ENCODE measurements around the gene TBC1D8. TPM values are rescaled to one million over a fixed set of nuclear protein-coding genes. Genes with fewer than 3 reads are reported as not detected.

TBC1D8 gene
- total RNA-seq, 3 donors from 2014 or later (not counting 1 experiment from before 2014, with no cell fraction given) = 2.2 to 8.7 (median 5.1) TPM

GRCh38 chr2:101187131-101187530, 35.9 kb upstream of the TBC1D8 start:
- H3K4me1 ChIP-seq (ENCODE audit: control insufficient read depth, insufficient read depth, low read length) = peaks cover 4% of the 10 kb centered on the region
- no peak for TF ChIP-seq CTCF (IDR thresholded peaks at IDR 0.05)
- no peak overlapping the region for H3K27ac ChIP-seq (ENCODE audit: low read length)
- DNase-seq (no peak), ATAC-seq (no peak)
- H3K27me3 Mint-ChIP-seq (ENCODE audit: low read depth in 2 of 2) = no peaks in the 10 kb centered on the region
- WGBS (ENCODE audit: insufficient coverage) = 67% methylated on average over 1 of the region's 2 CpGs
- no peaks in the 10 kb centered on the region for H3K9me3 Mint-ChIP-seq
- H3K36me3 ChIP-seq (ENCODE audit: control insufficient read depth, insufficient read depth, low read length) = no peaks in the 10 kb centered on the region
- H3K36me3 Mint-ChIP-seq = no peaks in the 10 kb centered on the region
- no peaks in the 10 kb centered on the region for H3K27me3 ChIP-seq (ENCODE audit: control insufficient read depth, insufficient read depth, low read length)
- H3K4me3 Mint-ChIP-seq = no peak overlapping the region
- H3K4me1 Mint-ChIP-seq = no peaks in the 10 kb centered on the region
- peaks cover 10% of the 10 kb centered on the region for H3K9me3 ChIP-seq (ENCODE audit: control insufficient read depth, insufficient read depth, low read length)
- no peak overlapping the region for H3K4me3 ChIP-seq (ENCODE audit: low read length)
- intact Hi-C loops (cut with micrococcal nuclease) = no loop called here
- H3K27ac Mint-ChIP-seq = no peak overlapping the region

- DNase-seq (no peak), ATAC-seq (no peak)
- WGBS (ENCODE audit: insufficient coverage) = 96% methylated on average over 3 of the region's 3 CpGs
- no peaks in the 10 kb centered on the region for H3K4me1 Mint-ChIP-seq
- intact Hi-C loops (cut with micrococcal nuclease) = no loop called here
- no peak for TF ChIP-seq CTCF (IDR thresholded peaks at IDR 0.05)
- Histone ChIP-seq H3K9me3 (ENCODE audit: control insufficient read depth, insufficient read depth, low read length) (peaks cover 10% of the 10 kb centered on the region), H3K27me3 (ENCODE audit: control insufficient read depth, insufficient read depth, low read length) (no peaks in the 10 kb centered on the region), H3K4me1 (ENCODE audit: control insufficient read depth, insufficient read depth, low read length) (no peaks in the 10 kb centered on the region), H3K36me3 (ENCODE audit: control insufficient read depth, insufficient read depth, low read length) (no peaks in the 10 kb centered on the region), H3K27ac (ENCODE audit: low read length) (no peak overlapping the region), H3K4me3 (ENCODE audit: low read length) (no peak overlapping the region)
- H3K4me3 Mint-ChIP-seq = no peak overlapping the region
- H3K36me3 Mint-ChIP-seq = no peaks in the 10 kb centered on the region
- no peaks in the 10 kb centered on the region for H3K9me3 Mint-ChIP-seq
- no peaks in the 10 kb centered on the region for H3K27me3 Mint-ChIP-seq (ENCODE audit: low read depth in 2 of 2)
- no peak overlapping the region for H3K27ac Mint-ChIP-seq
Measured at GRCh38 chr2:101185656-101186055, 34.5 kb upstream of the TBC1D8 start.

- intact Hi-C loops (cut with micrococcal nuclease) = no loop called here
- Mint-ChIP-seq H3K36me3 (no peaks in the 10 kb centered on the region), H3K9me3 (no peaks in the 10 kb centered on the region), H3K27me3 (ENCODE audit: low read depth in 2 of 2) (no peaks in the 10 kb centered on the region), H3K4me3 (no peak overlapping the region), H3K27ac (no peak overlapping the region), H3K4me1 (no peaks in the 10 kb centered on the region)
- 88% methylated on average over 4 of the region's 4 CpGs for WGBS (ENCODE audit: insufficient coverage)
- Histone ChIP-seq H3K9me3 (ENCODE audit: control insufficient read depth, insufficient read depth, low read length) (peaks cover 10% of the 10 kb centered on the region), H3K4me3 (ENCODE audit: low read length) (no peak overlapping the region), H3K27me3 (ENCODE audit: control insufficient read depth, insufficient read depth, low read length) (no peaks in the 10 kb centered on the region), H3K27ac (ENCODE audit: low read length) (no peak overlapping the region), H3K36me3 (ENCODE audit: control insufficient read depth, insufficient read depth, low read length) (no peaks in the 10 kb centered on the region), H3K4me1 (ENCODE audit: control insufficient read depth, insufficient read depth, low read length) (no peaks in the 10 kb centered on the region)
- no peak for TF ChIP-seq CTCF (IDR thresholded peaks at IDR 0.05)
- ATAC-seq = no peak
- no peak for DNase-seq
Measured at GRCh38 chr2:101185085-101185484, 33.9 kb upstream of the TBC1D8 start.

GRCh38 chr2:101179982-101180381, 28.8 kb upstream of the TBC1D8 start:
- H3K9me3 ChIP-seq (ENCODE audit: control insufficient read depth, insufficient read depth, low read length) = no peaks in the 10 kb centered on the region
- no peaks in the 10 kb centered on the region for H3K9me3 Mint-ChIP-seq
- no peak overlapping the region for H3K4me3 ChIP-seq (ENCODE audit: low read length)
- intact Hi-C loops (cut with micrococcal nuclease) = no loop called here
- no peaks in the 10 kb centered on the region for H3K36me3 ChIP-seq (ENCODE audit: control insufficient read depth, insufficient read depth, low read length)
- no peaks in the 10 kb centered on the region for H3K27me3 ChIP-seq (ENCODE audit: control insufficient read depth, insufficient read depth, low read length)
- H3K27me3 Mint-ChIP-seq (ENCODE audit: low read depth in 2 of 2) = peaks cover 0 to 3% of the 10 kb centered on the region in 2 donors
- no peak overlapping the region for H3K27ac Mint-ChIP-seq
- WGBS (ENCODE audit: insufficient coverage) = no CpG with 5 or more reads among the region's 3 CpGs
- H3K36me3 Mint-ChIP-seq = no peaks in the 10 kb centered on the region
- no peaks in the 10 kb centered on the region for H3K4me1 Mint-ChIP-seq
- no peaks in the 10 kb centered on the region for H3K4me1 ChIP-seq (ENCODE audit: control insufficient read depth, insufficient read depth, low read length)
- TF ChIP-seq CTCF (IDR thresholded peaks at IDR 0.05) = no peak
- ATAC-seq (no peak), DNase-seq (no peak)
- H3K27ac ChIP-seq (ENCODE audit: low read length) = no peak overlapping the region
- H3K4me3 Mint-ChIP-seq = no peak overlapping the region
